Common myeloid progenitor, CD34-positive (primary cell): ENCODE data around the gene FCHO2.

ENCODE experiments used
- CTCF ChIA-PET: fragments of 350-600 bp; sonication (Branson Sonifier 250); formaldehyde crosslinking; loops from one replicate; lab custom pipeline; 2021; ENCODE audit warnings: antibody characterized with exemption; lab: Charles Lee
- POLR2A ChIA-PET: fragments of 350-600 bp; sonication (Branson Sonifier 250); formaldehyde crosslinking; loops from one replicate; lab custom pipeline; 2021; ENCODE audit warnings: antibody characterized with exemption; lab: Charles Lee
- DNase-seq, 3 donors: peaks; one replicate each; pipeline versions ENCODE4 v3.0.0 to v3.0.0-alpha.2; 2013
- H3K27ac ChIP-seq, 2 experiments: 1 replicate in 1 of 2; 2 replicates in 1 of 2; pipeline ENCODE4 v1.7.0; 2013; ENCODE audit warnings: inconsistent platforms in 2 of 2, low read length in 2 of 2, mild to moderate bottlenecking in 2 of 2, low read depth in 1 of 2, moderate library complexity in 1 of 2; ENCODE audit not compliant: severe bottlenecking in 2 of 2, insufficient read depth in 1 of 2, poor library complexity in 1 of 2
- H3K27me3 ChIP-seq, 5 experiments: replicated peaks in 2 of 5; 1 replicate in 3 of 5; 2 replicates in 2 of 5; pipeline versions ENCODE4 v1.6.1 to v1.7.0; 2013; ENCODE audit warnings: low read length in 4 of 5, mild to moderate bottlenecking in 2 of 5, moderate library complexity in 2 of 5, inconsistent platforms in 1 of 5; ENCODE audit not compliant: insufficient read depth in 5 of 5, control insufficient read depth in 4 of 5
- H3K36me3 ChIP-seq, 4 experiments: 1 replicate in 2 of 4; 2 replicates in 2 of 4; pipeline versions ENCODE4 v1.6.1 to v1.7.0; 2013; ENCODE audit warnings: low read length in 3 of 4, control low read depth in 1 of 4, mild to moderate bottlenecking in 1 of 4; ENCODE audit not compliant: control insufficient read depth in 4 of 4, insufficient read depth in 4 of 4
- H3K4me1 ChIP-seq, 4 experiments: 1 replicate in 3 of 4; 2 replicates in 1 of 4; pipeline versions ENCODE4 v1.6.1 to v1.7.1; 2013; ENCODE audit warnings: low read length in 3 of 4, mild to moderate bottlenecking in 3 of 4, control low read depth in 1 of 4, inconsistent platforms in 1 of 4, moderate library complexity in 1 of 4; ENCODE audit not compliant: control insufficient read depth in 4 of 4, insufficient read depth in 4 of 4; ENCODE audit errors: control extremely low read depth in 1 of 4
- H3K4me3 ChIP-seq, 7 experiments: 1 replicate in 4 of 7; 2 replicates in 3 of 7; pipeline versions ENCODE4 v1.5.1 to v1.7.0; 2013; ENCODE audit warnings: mild to moderate bottlenecking in 7 of 7, low read length in 6 of 7, moderate library complexity in 6 of 7, inconsistent platforms in 2 of 7, low read depth in 2 of 7, control low read depth in 1 of 7; ENCODE audit not compliant: insufficient read depth in 4 of 7, control insufficient read depth in 1 of 7; ENCODE audit errors: extremely low read depth in 1 of 7
- H3K9me3 ChIP-seq, 5 experiments: 1 replicate in 4 of 5; 2 replicates in 1 of 5; pipeline versions ENCODE4 v1.6.1 to v1.7.1; 2013; ENCODE audit warnings: low read length in 4 of 5, mild to moderate bottlenecking in 2 of 5, inconsistent platforms in 1 of 5, low read depth in 1 of 5, moderate library complexity in 1 of 5; ENCODE audit not compliant: control insufficient read depth in 4 of 5, insufficient read depth in 2 of 5; ENCODE audit errors: control extremely low read depth in 1 of 5
- WGBS: methylation state at CpG from one replicate; pipeline ENCODE4 v1.1.5; 2013; ENCODE audit not compliant: insufficient coverage; 5-methylcytosine and 5-hydroxymethylcytosine counted together

The FCHO2 gene

DNA sequence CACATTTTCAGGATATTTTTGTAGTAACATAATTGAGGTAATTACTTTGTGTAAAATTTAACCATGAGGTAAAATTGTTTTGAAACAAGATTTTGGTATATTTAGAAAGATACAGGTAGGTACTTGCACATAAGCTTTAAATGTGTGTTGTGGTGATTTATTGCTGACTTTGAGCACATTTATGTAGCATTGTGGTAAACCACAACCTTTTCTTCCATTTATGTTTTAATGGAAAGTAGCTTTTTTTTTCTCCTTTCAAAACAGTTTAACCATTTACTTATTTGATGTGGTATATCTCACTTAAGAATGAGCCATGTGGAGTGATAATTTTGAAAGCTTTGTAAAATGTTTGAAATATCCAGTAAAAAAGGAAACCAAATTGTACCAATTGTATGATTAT is 35.6 kb downstream of the FCHO2 start:
- H3K4me1 ChIP-seq, result peaks cover 0 to 4% (median 1%) of the 10 kb centered on the region in 4 experiments
- H3K9me3 ChIP-seq, result no peaks in the 10 kb centered on the region
- H3K4me3 ChIP-seq, result no peak overlapping the region
- H3K27me3 ChIP-seq, result no peaks in the 10 kb centered on the region
- peaks cover 0 to 16% (median 3%) of the 10 kb centered on the region in 4 experiments for H3K36me3 ChIP-seq
- CTCF ChIA-PET, result no interaction called here
- no peak overlapping the region for H3K27ac ChIP-seq
- POLR2A ChIA-PET, result no interaction called here
- peak in 2 of 3 donors; percentile 19 to 46 for DNase-seq

DNA sequence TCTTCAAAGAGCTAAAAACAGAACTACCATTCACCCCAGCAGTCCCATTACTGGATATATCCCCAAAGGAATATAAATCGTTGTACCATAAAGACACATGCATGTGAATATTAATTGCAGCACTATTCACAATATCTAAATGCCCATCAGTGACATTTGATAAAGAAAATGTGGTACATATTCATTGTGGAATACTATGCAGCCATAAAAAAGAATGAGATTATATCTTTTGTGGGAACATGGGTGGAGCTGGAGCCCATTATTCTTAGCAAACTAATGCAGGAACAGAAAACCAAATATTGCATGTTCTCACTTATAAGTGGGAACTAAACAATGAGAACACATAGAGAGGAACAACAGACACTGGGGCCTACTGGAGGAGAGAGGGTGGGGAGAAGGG is 38.7 kb downstream of the FCHO2 start:
- ChIA-PET CTCF (no interaction called here), POLR2A (no interaction called here)
- Histone ChIP-seq H3K36me3 (peaks cover 0 to 24% (median 4%) of the 10 kb centered on the region in 4 experiments), H3K9me3 (no peaks in the 10 kb centered on the region), H3K4me1 (peaks cover 0 to 2% (median 1%) of the 10 kb centered on the region in 4 experiments), H3K27me3 (no peaks in the 10 kb centered on the region), H3K4me3 (no peak overlapping the region), H3K27ac (no peak overlapping the region)
- DNase-seq, result no peak
- no CpG with 5 or more reads among the region's 1 CpG for WGBS

DNA sequence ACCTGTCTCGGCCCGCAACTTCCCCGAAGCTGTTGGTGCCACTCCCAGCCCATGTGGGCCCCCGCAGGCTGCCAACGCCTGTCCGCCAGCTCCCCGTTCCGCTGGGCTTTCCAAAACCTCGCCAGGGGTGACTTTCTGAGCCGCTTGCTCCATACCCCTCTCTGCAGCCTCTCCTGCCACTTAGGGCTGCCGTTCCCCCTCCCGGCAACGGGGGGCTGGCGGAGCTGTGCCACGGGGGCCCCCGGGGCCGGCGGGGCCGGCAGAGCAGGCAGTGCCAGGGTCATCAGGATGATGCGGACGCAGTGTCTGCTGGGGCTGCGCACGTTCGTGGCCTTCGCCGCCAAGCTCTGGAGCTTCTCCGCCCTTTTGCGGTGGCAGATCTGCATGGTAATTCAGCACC is 40.8 kb downstream of the FCHO2 start:
- Histone ChIP-seq H3K27ac (no peak overlapping the region), H3K36me3 (peaks cover 0 to 21% (median 4%) of the 10 kb centered on the region in 4 experiments), H3K27me3 (no peaks in the 10 kb centered on the region), H3K4me1 (no peaks in the 10 kb centered on the region), H3K4me3 (no peak overlapping the region), H3K9me3 (no peaks in the 10 kb centered on the region)
- WGBS, result 97% methylated on average over 24 of the region's 28 CpGs
- ChIA-PET CTCF (no interaction called here), POLR2A (no interaction called here)
- DNase-seq, result no peak

DNA sequence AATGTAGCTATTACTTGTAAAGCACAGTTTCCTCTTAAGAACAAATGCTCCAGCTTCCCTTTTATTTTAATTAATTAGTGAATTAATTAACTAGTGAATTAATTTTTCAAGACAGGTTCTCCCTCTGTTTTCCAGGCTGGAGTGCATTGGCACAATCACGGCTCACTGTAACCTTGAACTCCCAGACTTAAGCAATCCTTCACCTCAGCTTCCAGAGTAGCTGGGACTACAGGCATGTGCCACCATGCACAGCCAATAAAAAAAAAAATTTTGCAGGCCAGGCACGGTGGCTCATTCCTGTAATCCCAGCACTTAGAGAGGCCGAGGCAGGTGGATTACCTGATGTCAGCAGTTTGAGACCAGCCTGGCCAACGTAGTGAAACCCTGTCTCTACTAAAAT is 44.1 kb downstream of the FCHO2 start:
- H3K4me3 ChIP-seq, result no peak overlapping the region
- CTCF ChIA-PET, result no interaction called here
- no peak for DNase-seq
- POLR2A ChIA-PET, result interaction anchor here (0.7 kb wide), 1 partner anchor 1418 kb away, joined by 10 read pairs; no protein-coding TSS in a partner anchor
- H3K27me3 ChIP-seq, result no peaks in the 10 kb centered on the region
- H3K27ac ChIP-seq, result no peak overlapping the region
- H3K9me3 ChIP-seq, result no peaks in the 10 kb centered on the region
- no peaks in the 10 kb centered on the region for H3K4me1 ChIP-seq
- peaks cover 0 to 8% (median 1%) of the 10 kb centered on the region in 4 experiments for H3K36me3 ChIP-seq
- 94% methylated on average over 4 of the region's 4 CpGs for WGBS

DNA sequence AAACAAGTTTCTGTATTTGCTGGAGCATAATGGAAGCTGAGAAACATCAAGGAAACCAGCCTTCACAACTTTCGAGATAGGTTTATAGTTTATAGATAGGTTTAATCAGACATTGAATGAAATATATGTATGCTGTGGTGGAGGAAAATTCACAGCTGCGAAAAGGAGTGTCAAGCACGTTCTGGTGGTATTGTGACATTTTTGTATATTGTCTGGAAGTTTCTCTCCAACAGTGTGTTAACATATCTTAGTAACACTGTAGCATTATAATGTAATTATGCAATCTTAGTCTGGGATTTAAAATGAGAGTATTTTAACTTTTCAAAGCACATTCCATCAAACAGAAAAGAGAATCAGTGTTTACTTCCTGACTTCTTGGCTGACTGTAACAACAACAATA is 50.0 kb downstream of the FCHO2 start:
- CTCF ChIA-PET, result no interaction called here
- Histone ChIP-seq H3K36me3 (peaks cover 0 to 4% (median 3%) of the 10 kb centered on the region in 4 experiments), H3K27ac (no peak overlapping the region), H3K9me3 (no peaks in the 10 kb centered on the region), H3K4me3 (no peak overlapping the region), H3K27me3 (no peaks in the 10 kb centered on the region), H3K4me1 (no peaks in the 10 kb centered on the region)
- POLR2A ChIA-PET, result no interaction called here
- WGBS, result 94% methylated on average over 3 of the region's 3 CpGs
- no peak for DNase-seq

DNA sequence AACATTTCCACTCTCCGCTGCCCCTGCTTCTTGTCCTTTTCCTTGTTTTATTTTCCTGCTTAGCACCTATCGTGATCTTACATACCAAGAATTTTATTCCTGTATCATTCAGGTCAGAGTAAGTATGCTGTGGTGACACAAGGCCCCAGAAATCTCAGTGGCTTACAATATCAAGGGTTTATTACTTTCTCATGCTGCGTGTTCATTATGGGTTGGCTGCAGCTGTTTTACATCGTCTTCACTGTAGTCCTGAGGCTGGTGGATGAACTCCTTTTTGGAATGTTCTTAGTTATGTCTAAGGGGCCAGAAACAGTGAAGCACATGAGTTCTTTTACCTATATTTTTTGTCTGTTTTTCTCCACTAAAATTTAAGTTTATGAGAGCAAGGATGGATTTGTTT is 51.2 kb downstream of the FCHO2 start:
- 92% methylated on average over 2 of the region's 4 CpGs for WGBS
- ChIA-PET POLR2A (no interaction called here), CTCF (no interaction called here)
- Histone ChIP-seq H3K4me1 (no peaks in the 10 kb centered on the region), H3K36me3 (peaks cover 0 to 4% (median 3%) of the 10 kb centered on the region in 4 experiments), H3K9me3 (no peaks in the 10 kb centered on the region), H3K4me3 (no peak overlapping the region), H3K27me3 (no peaks in the 10 kb centered on the region), H3K27ac (no peak overlapping the region)
- DNase-seq, result no peak

DNA sequence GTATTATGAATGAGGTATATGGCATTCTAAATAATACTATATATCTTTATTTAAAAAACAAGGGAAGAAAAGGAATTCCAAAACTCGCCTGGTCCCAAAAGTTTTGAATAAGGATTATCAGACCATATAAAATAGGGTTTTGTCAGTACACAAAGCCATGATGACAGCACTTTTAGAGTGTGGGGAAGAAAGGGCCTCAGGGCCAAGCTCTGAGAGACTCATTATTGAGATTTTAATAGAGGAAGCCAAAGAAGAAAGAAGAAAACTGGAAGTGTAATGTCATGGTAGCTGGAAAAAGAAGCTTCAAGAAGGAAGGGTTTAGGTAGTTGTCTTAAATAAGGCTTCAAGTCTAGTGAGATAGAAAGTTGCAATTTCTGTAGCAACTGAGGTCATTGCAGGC is 53.0 kb downstream of the FCHO2 start:
- H3K4me3 ChIP-seq, result no peak overlapping the region
- ChIA-PET POLR2A (no interaction called here), CTCF (no interaction called here)
- no CpG with 5 or more reads among the region's 1 CpG for WGBS
- H3K9me3 ChIP-seq, result no peaks in the 10 kb centered on the region
- no peak overlapping the region for H3K27ac ChIP-seq
- no peaks in the 10 kb centered on the region for H3K4me1 ChIP-seq
- peaks cover 0 to 4% (median 3%) of the 10 kb centered on the region in 4 experiments for H3K36me3 ChIP-seq
- H3K27me3 ChIP-seq, result no peaks in the 10 kb centered on the region
- DNase-seq, result no peak
